ENCODE measurements around the gene ACSM2B.

DNA sequence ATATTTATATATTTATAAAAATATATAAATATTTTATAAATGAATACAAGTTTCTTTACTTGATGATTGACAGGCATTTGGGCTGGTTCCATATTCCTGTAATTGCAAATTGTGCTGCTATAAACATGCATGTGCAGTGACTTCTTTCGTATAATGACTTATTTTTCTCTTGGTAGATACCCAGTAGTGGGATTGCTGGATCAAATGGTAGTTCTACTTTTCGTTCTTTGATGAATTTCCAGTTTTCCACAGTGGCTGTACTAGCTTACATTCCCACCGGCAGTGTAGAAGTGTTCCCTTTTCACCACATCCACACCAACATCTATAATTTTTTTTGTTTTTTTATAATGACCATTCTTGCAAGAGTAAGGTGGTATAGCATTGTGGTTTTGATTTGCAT is 7.8 kb downstream of the ACSM2B start:
- TF ChIP-seq, protein P1, sequence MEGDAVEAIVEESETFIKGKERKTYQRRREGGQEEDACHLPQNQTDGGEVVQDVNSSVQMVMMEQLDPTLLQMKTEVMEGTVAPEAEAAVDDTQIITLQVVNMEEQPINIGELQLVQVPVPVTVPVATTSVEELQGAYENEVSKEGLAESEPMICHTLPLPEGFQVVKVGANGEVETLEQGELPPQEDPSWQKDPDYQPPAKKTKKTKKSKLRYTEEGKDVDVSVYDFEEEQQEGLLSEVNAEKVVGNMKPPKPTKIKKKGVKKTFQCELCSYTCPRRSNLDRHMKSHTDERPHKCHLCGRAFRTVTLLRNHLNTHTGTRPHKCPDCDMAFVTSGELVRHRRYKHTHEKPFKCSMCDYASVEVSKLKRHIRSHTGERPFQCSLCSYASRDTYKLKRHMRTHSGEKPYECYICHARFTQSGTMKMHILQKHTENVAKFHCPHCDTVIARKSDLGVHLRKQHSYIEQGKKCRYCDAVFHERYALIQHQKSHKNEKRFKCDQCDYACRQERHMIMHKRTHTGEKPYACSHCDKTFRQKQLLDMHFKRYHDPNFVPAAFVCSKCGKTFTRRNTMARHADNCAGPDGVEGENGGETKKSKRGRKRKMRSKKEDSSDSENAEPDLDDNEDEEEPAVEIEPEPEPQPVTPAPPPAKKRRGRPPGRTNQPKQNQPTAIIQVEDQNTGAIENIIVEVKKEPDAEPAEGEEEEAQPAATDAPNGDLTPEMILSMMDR (IDR thresholded peaks at IDR 0.05): no peak
- no peak for TF ChIP-seq POLR2A (IDR thresholded peaks at IDR 0.05)

Measured in uterus (tissue), 2 donors.